HCEC 1CT (cell line): ENCODE measurements around the gene GRIK3.

Source experiments
- DNase-seq: peaks from one replicate; pipeline ENCODE4 v3.0.0-alpha.2; 2017

The GRIK3 gene

GRCh38 chr1:36975642-36976041 is 58.7 kb downstream of the GRIK3 start:
- no peak for DNase-seq

GRCh38 chr1:36973056-36973455 is 61.3 kb downstream of the GRIK3 start:
- DNase-seq = no peak

- DNase-seq = no peak
These were observed 62.3 kb downstream of the GRIK3 start for GRCh38 chr1:36971852-36972618.

- DNase-seq = no peak
These were observed 65.6 kb downstream of the GRIK3 start for GRCh38 chr1:36968730-36969129.

GRCh38 chr1:36966242-36966641 is 68.1 kb downstream of the GRIK3 start:
- DNase-seq = no peak

GRCh38 chr1:36965275-36966159 is 68.8 kb downstream of the GRIK3 start:
- no peak for DNase-seq

GRCh38 chr1:36964830-36965229 is 69.5 kb downstream of the GRIK3 start:
- DNase-seq = no peak

- DNase-seq = no peak
These were observed 71.3 kb downstream of the GRIK3 start for GRCh38 chr1:36963006-36963405.

GRCh38 chr1:36961062-36961615 is 73.2 kb downstream of the GRIK3 start:
- no peak for DNase-seq

- DNase-seq = no peak
These were observed 77.7 kb downstream of the GRIK3 start for GRCh38 chr1:36956570-36956969.

GRCh38 chr1:36955016-36955415 is 79.3 kb downstream of the GRIK3 start:
- DNase-seq = no peak

GRCh38 chr1:36953061-36953460 is 81.3 kb downstream of the GRIK3 start:
- no peak for DNase-seq

- no peak for DNase-seq
These were observed 82.6 kb downstream of the GRIK3 start for GRCh38 chr1:36951761-36952160.

GRCh38 chr1:36951292-36951750 is 83.0 kb downstream of the GRIK3 start:
- DNase-seq = no peak

- DNase-seq = no peak
These were observed 83.6 kb downstream of the GRIK3 start for GRCh38 chr1:36950604-36951291.

GRCh38 chr1:36948606-36949005 is 85.7 kb downstream of the GRIK3 start:
- no peak for DNase-seq

- DNase-seq = no peak
These were observed 86.2 kb downstream of the GRIK3 start for GRCh38 chr1:36948147-36948546.

- DNase-seq = no peak
These were observed 86.9 kb downstream of the GRIK3 start for GRCh38 chr1:36947384-36947783.

GRCh38 chr1:36944883-36945282 is 89.4 kb downstream of the GRIK3 start:
- no peak for DNase-seq

- no peak for DNase-seq
These were observed 92.2 kb downstream of the GRIK3 start for GRCh38 chr1:36942148-36942547.

- no peak for DNase-seq
These were observed 92.9 kb downstream of the GRIK3 start for GRCh38 chr1:36941316-36941978.

GRCh38 chr1:36938819-36939218 is 95.5 kb downstream of the GRIK3 start:
- DNase-seq = no peak

GRCh38 chr1:36937371-36937770 is 96.9 kb downstream of the GRIK3 start:
- DNase-seq = no peak
